HG02588 (cell line): ENCODE data around the gene EXOC3L1.

Experiments
- ATAC-seq: cut with Tn5 transposase; IDR thresholded peaks from one replicate; pipeline ENCODE4 v1.9.1; 2021; ENCODE audit warnings: mild to moderate bottlenecking, moderate library complexity; ENCODE audit not compliant: unreplicated experiment

The EXOC3L1 gene

DNA sequence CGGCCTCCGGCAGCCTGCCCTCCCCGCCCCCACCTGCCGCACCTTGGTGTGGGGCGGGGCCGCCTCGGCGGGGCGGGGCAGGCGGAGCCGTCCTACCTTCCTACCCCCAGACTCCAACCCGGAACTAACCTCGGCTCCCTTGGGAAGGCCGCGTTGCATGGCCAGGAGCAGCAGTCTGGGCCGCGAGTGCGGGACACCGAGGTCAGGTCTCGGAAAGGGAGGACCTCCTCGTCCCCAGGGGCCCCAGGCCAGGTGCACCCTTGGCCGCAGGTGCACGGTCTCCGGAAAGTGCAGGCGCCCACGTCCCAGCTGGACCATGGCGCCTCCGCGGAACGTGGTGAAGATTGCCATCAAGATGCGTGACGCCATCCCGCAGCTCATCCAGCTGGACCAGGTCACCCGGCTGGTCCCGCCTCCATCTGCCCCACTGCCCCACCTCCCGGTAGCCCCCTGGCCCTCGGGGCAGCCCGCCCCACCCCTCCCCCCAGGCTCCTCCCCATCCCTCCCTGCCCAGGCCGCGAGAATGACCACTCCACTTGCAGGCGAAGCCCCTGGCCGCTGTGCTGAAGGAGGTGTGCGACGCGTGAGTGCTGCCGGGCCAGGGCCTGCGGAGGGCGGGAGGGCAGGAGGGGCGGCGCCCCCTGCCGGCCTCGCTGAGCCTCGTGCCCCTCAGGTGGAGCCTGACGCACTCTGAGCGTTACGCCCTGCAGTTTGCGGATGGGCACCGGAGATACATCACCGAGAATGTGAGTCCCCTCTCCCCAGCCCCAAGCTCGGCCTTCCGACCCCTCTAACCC, 9.3 kb upstream of the EXOC3L1 start, which contains the start of gene ELMO3:
Gene ELMO3, plus strand, starts transcription at position 121 of the 797 bp plus-strand sequence. Its CDS starts 196 bp downstream, at position 317.
- no peak for ATAC-seq

DNA sequence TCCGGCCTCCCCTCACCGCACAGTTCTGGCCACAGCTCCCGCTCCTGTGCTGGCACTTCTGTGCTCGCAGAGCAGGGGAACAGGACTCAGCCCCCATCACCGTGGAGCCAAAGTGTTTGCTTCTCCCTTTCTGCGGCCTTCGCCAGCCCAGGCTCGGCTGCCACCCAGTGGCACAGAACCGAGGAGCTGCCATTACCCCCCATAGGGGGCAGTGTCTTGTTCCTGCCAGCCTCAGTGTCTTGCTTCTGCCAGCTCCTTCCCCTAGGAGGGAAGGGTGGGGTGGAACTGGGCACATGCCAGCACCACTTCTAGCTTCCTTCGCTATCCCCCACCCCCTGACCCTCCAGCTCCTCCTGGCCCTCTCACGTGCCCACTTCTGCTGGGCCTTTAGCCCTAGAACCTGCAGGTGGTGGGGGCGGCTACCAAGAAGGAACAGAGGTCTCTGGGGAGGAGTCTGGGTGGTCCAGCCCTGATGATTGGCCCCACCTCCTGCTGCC, 8.3 kb upstream of the EXOC3L1 start:
- no peak for ATAC-seq

DNA sequence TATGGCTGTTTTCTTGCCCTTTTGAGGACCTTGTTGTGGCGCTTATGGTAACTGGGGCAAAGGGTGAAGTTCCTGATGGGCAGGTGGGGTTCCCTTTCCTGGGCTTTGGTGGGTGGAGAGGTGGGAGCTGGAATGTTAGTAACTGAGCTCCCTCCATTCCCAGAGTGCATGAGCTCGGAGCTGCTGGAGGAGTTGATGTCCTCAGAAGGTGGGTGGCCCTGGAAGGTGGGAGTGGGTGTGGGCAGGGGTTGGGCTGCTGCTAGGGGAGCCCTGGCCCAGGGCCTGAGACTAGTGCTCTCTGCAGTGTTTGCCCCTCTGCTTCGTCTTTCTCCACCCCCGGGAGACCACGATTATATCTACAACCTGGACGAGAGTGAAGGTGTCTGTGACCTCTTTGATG, 7.8 kb upstream of the EXOC3L1 start:
- ATAC-seq = no peak

DNA sequence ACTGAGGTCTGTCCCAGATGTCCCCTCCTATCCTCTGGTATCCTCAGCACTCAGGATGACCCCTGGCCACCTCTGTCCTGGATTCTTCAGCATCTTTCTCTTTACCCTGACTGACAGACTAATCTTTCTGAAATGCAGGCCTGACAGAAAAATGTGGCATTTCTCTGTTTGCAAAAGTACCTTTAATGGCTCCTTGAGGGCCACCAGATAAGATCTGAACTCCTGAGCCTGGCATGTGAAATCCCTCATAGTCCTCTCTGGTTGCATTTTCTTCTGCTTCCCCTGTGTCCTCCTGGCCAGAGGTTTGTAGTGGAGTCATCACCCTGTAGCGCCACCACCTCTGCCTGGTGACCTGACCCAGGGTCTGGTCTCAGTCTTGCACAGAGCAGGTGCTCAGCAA, 6.9 kb upstream of the EXOC3L1 start:
- no peak for ATAC-seq

DNA sequence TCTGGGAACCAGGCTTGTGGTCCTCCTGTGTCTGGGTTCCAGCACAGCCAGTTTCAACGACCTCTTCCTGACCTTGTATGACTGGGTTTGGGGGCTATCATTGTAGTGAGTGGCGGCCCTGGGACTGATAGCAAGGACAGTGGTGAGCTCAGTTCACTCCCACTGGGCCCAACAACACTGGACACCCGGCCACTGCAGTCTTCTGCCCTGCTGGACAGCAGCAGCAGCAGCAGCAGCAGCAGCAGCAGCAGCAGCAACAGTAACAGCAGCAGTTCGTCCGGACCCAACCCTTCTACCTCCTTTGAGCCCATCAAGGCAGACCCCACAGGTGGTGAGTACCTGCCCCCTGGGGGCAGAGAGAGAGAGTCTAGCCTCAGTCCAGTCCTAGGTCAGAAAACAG, 5.7 kb upstream of the EXOC3L1 start:
- no peak for ATAC-seq

DNA sequence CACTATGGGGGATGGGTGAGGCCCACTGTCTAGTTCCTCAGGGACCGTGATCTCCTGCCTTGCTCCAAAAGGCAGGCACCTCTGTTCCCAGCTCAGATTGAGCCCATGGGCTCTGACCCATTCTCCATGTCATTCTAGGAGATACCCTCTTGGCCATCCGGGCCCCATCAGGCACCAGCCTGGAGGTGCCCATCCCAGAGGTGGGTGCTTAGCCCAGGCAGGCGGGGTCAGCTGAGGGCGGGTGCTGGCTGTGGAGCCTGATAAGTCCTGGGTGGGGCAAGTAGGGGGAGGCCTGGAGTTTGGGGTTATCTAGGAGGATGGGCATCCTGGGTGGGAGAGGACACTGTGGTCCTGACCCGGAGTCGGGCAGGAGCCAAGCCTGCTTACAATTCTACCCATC, 4.3 kb upstream of the EXOC3L1 start:
- ATAC-seq = no peak

DNA sequence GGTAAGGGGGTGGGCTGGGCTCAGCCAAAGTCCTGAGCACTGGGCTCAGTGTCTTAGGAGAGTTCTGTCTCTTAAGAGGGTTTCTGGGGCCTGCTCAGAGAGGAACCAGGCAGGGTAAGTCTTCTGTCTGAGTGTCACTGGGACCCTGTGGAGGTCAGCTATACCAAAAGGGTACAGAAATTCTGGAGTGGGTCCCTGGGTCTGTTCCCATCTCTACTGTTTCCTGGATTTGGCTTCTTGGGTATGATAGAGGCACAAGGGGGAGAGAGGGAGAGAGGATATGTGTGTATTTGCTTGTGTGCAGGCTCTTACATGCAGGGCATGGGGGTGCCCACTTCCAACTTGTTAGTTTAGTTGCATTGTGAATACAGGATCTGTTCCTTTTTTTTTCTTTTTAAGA, 3.6 kb upstream of the EXOC3L1 start:
- ATAC-seq = no peak

DNA sequence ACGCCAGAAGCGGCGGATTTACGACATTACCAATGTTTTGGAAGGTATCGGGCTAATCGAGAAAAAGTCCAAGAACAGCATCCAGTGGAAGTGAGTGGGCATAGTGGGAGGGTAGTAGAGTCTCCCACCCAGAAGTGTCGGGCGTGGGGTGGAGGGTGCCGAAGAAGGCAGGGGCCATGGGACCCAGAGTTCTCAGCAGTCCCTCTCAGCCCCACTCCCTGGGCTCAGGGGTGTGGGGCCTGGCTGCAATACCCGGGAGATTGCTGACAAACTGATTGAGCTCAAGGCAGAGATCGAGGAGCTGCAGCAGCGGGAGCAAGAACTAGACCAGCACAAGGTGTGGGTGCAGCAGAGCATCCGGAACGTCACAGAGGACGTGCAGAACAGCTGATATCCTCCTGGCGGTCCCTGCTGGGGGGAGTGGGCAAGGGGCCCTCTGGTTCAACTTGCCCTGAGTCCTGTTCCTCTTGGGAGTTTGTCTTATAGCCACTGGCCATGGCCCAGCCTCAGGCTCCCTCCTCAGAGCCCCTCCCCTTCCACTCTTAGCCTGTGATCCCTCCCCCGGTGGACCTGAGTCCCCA, 2.9 kb upstream of the EXOC3L1 start:
- no peak for ATAC-seq

DNA sequence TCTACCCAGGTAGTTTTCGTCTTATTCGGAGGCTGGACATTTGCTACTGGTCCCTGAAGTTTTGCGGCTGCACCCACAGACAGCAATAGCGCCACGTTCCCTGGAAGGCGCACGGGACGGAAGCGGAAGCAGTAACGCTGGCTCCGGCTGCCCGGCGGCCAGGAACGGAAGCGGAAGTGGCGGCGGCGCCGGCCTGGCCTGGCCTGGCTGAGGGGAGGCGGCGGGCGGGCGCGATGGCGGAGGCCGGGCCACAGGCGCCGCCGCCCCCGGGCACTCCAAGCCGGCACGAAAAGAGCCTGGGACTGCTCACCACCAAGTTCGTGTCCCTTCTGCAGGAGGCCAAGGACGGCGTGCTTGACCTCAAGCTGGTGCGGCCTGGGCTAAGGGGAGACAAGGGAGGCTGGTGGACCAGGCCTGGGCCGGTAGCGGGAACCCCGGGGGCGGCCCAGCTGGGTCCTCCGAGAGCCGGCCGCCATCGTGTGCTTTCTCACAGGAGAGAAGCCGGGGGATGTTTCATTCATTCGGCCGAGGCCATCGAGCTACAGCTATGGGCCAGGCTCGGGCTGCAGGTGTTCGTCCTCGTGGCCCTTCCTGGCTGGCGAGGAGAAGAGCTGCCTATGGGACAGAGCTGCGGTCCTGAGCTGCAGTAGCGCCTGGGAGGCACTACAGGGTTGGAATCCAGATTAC, 2.2 kb upstream of the EXOC3L1 start, which contains the start of gene E2F4:
Gene E2F4, plus strand, starts transcription at position 161 of the 687 bp plus-strand sequence. Its CDS starts 73 bp downstream, at position 234.
- ATAC-seq = peak; percentile 77

DNA sequence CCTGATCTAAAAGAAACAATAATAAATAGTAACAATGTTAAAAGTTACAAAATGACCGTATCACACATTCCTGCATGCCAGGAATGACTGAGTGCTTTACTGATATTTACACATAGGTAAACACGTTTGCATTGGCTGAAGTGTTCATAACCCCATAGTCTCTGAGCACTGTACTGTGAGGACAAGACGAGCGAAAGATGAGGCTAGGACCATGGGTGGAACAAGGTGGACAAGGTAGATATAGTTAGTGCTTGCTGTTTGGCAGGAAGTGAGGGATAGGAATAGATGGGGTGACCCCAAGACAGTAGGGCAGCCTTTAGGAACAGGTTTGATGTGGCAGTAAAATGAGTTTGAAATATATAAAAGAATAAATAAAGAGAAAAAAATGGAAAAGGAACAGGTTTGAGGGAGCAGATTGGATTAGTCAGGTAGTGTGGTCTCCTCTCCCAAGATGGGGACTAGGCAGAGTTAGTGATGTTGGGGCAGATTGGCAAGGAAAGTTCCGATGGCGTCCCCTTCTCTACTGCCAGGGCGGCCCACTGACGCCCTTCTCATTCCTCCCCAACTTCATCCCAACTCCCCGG, 1.6 kb upstream of the EXOC3L1 start:
- ATAC-seq = no peak

DNA sequence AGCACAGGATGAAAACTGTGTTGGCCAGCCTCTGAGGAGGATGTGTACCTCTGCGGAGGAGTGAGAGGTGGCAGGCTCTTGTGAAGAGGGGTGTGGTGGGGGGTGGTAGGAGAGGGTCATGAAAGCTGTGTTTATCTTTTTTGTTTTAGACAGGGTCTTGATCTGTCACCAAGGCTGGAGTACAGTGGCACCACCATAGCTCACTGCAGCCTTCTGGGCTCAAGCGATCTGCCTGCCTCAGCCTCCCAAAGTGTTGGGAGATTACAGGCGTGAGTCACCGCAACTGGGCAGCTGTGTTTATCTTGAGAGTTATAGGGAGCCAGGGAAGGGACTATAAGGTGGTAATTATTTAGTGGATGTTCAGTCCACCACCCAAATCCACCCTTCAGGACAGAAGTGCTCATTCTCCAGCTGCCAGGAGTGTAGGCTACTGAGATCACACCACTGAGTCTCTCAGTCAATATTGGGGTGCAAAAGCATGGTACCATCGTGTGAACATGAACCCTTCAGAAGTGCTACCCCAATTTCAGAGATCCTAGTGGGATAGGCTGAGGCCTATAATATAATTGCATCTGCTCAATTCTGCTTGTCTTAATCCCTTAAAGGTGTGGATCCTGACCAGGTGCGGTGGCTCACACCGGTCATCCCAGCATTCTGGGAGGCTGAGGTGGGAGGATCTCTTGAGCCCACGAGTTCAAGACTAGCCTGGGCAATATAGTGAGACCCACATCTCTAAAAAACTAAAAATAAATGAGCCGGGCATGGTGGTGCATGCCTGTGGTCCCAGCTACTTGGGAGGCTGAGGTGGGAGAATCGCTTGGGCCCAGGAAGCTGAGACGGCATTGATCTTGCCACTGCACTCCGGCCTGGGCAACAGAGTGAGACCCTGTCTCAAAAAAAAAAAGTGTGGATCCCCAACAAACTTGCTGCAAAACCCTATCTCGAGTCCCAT, 788 bp upstream of the EXOC3L1 start:
- no peak for ATAC-seq

DNA sequence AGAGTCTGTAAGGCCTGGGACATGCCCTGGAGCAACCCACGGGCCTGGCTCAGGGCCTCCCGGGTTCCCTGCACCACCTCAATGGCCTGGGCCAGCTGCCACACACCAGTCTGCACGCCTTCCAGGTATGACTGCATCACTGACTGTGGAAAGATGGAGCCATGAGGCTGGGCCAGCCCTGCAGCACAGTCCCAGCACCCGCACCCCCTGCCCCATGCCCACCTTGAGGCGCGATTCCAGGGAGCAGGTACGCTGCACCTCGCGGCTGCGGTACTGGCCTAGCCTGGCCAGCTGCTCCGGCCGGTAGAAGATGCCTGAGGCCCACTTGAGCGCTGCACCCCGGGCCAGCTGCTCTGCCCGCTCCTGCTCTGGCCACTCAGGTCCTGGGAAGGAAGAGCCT, 1.1 kb downstream of the EXOC3L1 start:
- ATAC-seq = no peak

DNA sequence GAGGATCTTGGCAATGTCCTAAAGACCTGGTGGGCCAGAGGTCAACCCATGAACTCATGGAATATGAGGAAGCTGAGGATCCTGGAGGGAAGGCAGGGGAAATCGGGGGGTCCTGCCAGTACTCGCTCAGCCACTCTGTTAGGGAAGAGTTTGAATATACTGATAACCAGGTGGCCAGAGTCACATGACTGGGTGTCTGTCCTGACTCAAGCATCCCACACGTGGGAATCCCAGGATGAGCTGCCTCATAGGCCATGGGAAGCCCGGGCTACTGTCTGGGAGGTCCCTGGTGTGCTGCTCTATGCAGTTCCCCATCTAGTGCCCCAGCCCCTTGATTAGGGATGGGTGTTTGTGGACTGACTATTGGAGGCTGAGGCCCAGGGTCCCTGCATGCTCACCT, 1.6 kb downstream of the EXOC3L1 start:
- no peak for ATAC-seq

DNA sequence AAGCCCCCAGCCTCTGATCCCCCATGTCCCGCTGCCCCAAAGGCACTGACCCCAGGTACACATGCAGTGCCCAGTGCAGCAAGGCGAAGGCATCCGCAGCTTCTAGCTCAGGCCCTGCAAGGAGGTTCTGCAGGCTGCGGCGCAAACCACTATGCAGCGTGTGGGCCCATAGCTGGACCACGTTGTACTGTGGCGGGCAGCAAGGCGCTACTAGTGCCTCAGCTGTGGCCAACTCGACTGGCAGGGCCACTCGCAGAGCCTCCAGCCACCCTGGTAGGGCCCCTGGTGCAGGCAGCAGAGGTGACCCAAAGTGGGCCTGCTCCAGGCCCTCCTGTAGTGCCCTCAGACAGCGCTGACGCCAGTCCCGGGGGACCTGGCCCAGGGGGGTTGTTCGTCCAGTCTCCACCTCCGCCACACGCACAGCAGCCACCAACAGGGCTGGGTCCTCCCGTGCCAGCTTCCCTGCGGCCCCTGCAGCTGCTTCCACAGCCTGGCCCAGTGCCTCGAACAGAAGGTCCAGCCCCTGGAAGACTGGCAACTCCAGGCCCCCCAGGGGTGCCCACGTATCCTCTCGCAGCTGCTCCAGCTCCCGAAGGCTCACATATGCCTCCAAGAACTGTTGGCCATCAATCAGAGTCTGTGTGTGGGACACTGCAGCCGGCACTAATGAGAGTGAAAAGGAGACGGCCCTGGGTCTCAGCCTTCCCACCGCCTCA, 2.6 kb downstream of the EXOC3L1 start:
- no peak for ATAC-seq

DNA sequence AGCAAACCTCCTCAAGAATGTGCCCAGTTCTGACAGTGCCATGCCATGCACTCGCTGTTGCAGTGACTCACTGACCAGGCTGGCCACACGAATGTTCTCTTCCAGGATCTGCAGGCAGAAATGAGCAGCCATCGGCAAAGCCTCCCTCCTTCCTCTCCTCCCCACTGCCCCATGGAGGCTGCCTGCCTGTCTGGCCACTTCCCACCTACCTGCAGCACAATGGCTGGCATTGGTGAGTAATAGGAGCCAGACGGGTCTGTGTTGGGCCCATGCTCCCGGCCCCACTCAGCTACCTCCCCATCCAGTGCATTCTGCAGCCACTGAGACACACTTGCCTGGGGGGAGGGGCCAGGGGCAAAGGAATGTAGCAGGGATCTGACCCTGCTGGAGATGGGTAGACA, 3.4 kb downstream of the EXOC3L1 start:
- ATAC-seq = no peak

DNA sequence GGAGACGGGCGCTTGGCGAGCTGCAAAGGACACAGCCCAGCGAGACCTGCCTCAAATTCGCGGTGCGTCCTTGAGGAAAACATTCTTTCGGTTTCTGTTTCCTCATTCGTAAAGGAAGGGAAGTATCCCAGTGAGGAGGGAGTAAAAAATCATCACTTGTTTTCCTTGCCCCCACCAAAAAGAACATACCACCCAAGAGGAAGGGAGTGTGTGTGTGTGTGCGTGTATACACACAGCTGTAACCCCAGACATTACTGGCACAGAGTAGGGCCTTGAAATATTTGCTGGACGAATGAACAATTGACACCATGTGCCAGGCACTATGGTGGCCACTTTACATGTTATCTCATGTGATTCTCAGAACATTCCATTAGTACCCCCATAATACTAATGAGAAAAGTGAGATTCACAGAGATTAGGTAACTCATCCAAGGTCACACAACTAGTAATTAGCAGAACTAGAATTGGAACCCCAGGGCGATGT, 4.2 kb downstream of the EXOC3L1 start:
- no peak for ATAC-seq

DNA sequence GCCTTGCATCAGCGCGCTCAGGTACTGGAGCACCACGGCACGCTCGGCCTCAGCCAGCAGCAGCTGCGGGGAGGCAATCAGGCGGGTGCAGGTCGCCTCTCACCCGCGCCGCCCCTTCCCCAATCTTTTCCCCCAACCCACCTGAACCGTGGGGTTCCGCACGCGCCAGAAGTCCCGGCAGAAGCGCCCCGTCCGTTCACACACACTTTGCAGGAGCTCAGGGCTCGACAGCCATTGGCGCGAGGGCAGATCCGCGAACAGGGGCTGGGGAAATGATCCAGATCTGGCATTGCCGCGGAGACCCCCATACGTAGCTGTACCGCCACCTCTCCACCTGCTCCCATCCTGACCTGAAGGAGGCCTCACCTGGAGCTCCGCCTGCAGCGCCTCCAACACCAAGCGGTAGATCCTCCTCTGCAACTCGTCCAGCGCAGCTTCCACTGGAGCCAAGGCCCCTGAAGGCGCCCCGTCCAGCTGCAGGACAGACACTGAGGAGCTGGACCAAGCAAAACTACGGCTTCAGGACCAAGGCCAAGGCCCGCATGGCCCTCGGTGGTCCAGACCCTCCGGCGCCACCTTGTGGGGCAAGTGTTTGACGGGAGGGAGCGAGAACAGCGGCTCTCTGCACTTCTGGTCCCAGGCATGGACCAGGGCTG, 4.8 kb downstream of the EXOC3L1 start:
- ATAC-seq = no peak

DNA sequence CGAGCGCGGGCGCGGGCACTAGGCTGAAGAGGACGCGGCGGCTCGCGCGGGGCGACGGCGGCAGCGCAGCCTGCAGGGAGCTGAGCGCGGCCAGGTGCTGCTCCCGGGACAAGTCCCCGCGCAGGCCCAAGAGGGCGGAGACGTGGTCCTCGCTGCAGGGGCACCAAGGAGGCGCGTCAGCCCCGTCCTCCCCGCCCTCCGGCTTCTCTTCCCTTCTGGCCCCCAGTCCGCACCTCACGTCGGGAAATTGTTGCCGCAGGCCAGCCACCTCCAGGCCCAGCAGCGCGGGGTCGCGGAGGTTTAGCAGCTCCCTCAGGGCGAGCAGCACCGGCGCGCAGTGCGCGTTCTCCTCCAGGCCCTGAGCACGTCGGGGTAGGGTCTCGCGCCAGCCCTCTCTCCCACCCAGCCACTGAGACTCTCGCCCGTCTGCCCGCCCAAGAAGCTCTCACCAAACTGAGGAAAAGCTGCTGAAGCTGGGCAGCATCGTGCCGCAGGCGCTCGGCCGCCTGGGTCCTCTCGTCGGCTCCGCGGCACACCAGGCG, 5.4 kb downstream of the EXOC3L1 start:
- ATAC-seq = peak; percentile 4
